HG03280 (cell line): ENCODE results near the gene SLC12A8.
"Not testable (repeated sequence)": the region's sequence is repeated elsewhere in the genome, so short reads cannot be mapped to it uniquely, and the experiment has no call there.

Source experiments
- ATAC-seq: cut with Tn5 transposase; IDR thresholded peaks from one replicate; pipeline ENCODE4 v1.9.1; 2021; ENCODE audit warnings: mild to moderate bottlenecking, moderate library complexity; ENCODE audit not compliant: unreplicated experiment

The SLC12A8 gene

GRCh38 chr3:125116311-125117080, 96.1 kb downstream of the SLC12A8 start:
- no peak for ATAC-seq

- ATAC-seq: no peak
These were observed 96.9 kb downstream of the SLC12A8 start for GRCh38 chr3:125115640-125116039.

GRCh38 chr3:125112981-125113380, 99.6 kb downstream of the SLC12A8 start:
- no peak for ATAC-seq

- ATAC-seq: no peak
These were observed 101.6 kb downstream of the SLC12A8 start for GRCh38 chr3:125110876-125111480.

GRCh38 chr3:125110016-125110875, 102.3 kb downstream of the SLC12A8 start:
- ATAC-seq: no peak

- no peak for ATAC-seq
These were observed 103.0 kb downstream of the SLC12A8 start for GRCh38 chr3:125109536-125109925.

GRCh38 chr3:125108833-125109535, 103.6 kb downstream of the SLC12A8 start:
- no peak for ATAC-seq

GRCh38 chr3:125107861-125108567, 104.5 kb downstream of the SLC12A8 start:
- ATAC-seq: peak; percentile 37

- ATAC-seq: no peak
These were observed 105.2 kb downstream of the SLC12A8 start for GRCh38 chr3:125107363-125107762.

GRCh38 chr3:125105116-125105515, 107.4 kb downstream of the SLC12A8 start:
- no peak for ATAC-seq

GRCh38 chr3:125104639-125105038, 107.9 kb downstream of the SLC12A8 start:
- ATAC-seq: no peak

- ATAC-seq: no peak
These were observed 109.1 kb downstream of the SLC12A8 start for GRCh38 chr3:125103406-125103805.

- ATAC-seq: no peak
These were observed 110.1 kb downstream of the SLC12A8 start for GRCh38 chr3:125102470-125102869.

- no peak for ATAC-seq
These were observed 113.8 kb downstream of the SLC12A8 start for GRCh38 chr3:125098611-125099291.

GRCh38 chr3:125090649-125091048, 121.9 kb downstream of the SLC12A8 start:
- ATAC-seq: no peak

GRCh38 chr3:125087768-125088391, 124.7 kb downstream of the SLC12A8 start:
- no peak for ATAC-seq

GRCh38 chr3:125085166-125085565, 127.4 kb downstream of the SLC12A8 start:
- ATAC-seq: no peak

GRCh38 chr3:125083776-125084175, 128.8 kb downstream of the SLC12A8 start:
- ATAC-seq: no peak

- ATAC-seq: not testable (repeated sequence)
These were observed 130.2 kb downstream of the SLC12A8 start for GRCh38 chr3:125082339-125082738.
